HS-5 (cell line): ENCODE results near the gene HKDC1.
"Not testable (repeated sequence)": the region's sequence is repeated elsewhere in the genome, so short reads cannot be mapped to it uniquely, and the experiment has no call there.

ENCODE experiments used
- DNase-seq: peaks from one replicate; pipeline ENCODE4 v3.0.0-alpha.2; 2012; ENCODE audit warnings: low read depth

HKDC1 gene, protein sequence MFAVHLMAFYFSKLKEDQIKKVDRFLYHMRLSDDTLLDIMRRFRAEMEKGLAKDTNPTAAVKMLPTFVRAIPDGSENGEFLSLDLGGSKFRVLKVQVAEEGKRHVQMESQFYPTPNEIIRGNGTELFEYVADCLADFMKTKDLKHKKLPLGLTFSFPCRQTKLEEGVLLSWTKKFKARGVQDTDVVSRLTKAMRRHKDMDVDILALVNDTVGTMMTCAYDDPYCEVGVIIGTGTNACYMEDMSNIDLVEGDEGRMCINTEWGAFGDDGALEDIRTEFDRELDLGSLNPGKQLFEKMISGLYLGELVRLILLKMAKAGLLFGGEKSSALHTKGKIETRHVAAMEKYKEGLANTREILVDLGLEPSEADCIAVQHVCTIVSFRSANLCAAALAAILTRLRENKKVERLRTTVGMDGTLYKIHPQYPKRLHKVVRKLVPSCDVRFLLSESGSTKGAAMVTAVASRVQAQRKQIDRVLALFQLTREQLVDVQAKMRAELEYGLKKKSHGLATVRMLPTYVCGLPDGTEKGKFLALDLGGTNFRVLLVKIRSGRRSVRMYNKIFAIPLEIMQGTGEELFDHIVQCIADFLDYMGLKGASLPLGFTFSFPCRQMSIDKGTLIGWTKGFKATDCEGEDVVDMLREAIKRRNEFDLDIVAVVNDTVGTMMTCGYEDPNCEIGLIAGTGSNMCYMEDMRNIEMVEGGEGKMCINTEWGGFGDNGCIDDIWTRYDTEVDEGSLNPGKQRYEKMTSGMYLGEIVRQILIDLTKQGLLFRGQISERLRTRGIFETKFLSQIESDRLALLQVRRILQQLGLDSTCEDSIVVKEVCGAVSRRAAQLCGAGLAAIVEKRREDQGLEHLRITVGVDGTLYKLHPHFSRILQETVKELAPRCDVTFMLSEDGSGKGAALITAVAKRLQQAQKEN

DNA sequence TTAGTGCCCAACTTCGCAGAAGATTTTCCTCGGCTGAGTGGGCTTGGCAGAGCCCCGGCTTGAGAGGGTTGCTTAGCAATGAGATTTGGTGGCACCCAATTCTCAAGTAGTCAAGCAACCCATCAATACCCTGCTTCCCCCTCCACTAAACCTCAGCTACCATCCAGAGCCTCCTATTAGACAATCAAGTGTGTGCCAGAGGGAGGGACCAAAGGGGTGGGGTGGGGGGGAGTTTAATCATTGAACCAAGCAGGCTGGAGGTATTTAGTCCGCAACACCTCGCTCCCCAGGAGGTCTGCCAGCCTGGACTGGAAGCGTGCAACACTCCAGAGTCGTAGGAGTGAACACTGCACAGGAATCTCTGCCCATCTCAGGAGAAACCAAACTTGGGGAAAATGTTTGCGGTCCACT is at the start of gene HKDC1:
HKDC1 (plus strand) TSS at position 292 of the 411 bp plus-strand sequence; CDS start at position 396, 104 bp downstream.
- DNase-seq: no peak

DNA sequence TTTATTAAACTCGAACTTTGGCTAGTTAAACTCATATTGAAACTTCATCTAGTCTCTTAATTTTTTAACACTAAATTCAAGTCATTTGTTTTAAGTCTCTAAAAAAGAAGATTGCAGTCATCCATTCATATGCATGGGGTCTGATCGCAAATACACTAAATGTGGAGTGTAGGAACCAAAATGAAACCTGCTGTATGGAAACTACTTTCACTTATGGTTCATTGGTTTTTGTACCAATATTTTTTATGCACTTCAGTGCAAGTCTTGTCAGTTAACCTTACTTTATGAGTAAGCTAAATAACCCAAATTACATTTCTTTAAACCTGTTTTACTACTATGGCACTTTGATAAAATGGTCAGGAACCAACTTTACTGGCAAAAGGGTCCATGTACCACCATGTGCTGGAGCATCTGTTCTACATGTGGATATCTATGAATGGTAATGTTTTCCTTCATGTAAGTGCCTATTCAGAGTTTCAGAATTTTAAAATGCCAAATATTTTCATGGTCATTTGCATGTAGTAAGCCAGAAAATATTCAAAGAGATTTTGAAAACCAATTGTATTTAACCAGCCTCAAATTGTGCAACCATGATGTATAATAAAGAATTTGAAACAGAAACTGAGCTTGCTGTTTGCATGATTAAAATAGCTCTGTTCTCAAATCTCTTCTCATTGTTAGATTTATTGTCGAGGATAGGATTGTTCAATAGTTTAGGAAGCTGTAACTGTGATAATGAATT is 47.7 kb upstream of the HKDC1 start:
- DNase-seq: peak; percentile 59

DNA sequence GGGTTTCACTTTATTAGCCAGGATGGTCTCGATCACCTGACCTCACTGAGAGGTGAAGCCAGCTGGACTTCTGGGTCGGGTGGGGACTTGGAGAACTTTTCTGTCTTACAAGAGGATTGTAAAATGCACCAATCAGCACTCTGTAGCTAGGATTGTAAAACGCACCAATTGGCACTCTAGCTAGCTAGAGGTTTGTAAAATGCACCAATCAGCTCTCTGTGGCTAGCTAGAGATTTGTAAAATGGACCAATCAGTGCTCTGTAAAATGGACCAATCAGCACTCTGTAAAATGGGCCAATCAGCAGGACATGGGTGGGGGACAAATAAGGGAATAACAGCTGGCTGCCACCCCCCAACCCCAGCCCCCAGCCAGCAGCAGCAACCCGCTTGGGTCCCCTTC is 44.8 kb upstream of the HKDC1 start:
- not testable (repeated sequence) for DNase-seq

DNA sequence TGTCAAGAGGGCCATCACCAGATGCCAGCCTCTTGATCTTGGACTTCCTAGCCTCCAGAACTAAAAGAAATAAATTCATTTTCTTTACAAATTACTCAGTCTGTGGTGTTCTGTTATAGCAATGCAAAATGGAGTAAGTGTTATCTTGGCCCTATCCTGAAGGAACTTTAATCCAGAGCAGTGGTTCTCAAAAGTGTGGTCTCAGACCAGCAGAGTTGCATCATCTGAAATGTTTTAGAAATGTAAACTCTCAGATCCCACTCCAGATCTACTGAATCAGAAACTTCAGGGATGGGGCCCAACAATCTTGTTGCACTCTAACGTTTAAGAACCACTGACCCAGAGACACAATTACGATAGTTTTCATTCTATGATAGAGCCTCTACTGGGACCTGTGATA is 43.3 kb upstream of the HKDC1 start:
- DNase-seq: no peak

DNA sequence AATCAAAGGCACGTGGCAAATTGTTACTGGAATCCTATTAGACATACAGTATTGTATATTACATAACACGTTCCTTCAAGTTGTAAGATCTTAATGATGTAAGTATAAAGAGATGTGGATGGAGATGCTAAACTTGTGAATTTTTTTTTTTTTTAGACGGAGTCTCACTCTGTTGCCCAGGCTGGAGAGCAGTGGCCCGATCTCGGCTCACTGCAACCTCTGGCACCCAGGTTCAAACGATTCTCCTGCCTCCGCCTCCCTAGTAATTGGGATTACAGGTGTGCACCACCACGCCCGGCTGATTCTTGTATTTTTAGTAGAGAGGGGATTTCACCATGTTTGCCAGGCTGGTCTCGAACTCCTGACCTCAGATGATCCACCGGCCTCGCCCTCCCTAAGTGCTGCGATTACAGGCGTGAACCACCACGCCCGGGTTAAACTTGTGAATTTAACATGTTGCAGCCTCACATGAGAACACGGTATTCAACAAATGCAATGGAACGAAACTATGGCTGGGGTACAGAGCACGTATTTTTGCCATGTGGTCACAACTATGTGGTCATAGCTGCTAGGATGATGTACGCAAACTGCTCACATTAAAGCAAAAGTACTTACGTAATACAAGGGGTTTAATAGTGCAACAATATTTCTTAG is 40.9 kb upstream of the HKDC1 start:
- no peak for DNase-seq

DNA sequence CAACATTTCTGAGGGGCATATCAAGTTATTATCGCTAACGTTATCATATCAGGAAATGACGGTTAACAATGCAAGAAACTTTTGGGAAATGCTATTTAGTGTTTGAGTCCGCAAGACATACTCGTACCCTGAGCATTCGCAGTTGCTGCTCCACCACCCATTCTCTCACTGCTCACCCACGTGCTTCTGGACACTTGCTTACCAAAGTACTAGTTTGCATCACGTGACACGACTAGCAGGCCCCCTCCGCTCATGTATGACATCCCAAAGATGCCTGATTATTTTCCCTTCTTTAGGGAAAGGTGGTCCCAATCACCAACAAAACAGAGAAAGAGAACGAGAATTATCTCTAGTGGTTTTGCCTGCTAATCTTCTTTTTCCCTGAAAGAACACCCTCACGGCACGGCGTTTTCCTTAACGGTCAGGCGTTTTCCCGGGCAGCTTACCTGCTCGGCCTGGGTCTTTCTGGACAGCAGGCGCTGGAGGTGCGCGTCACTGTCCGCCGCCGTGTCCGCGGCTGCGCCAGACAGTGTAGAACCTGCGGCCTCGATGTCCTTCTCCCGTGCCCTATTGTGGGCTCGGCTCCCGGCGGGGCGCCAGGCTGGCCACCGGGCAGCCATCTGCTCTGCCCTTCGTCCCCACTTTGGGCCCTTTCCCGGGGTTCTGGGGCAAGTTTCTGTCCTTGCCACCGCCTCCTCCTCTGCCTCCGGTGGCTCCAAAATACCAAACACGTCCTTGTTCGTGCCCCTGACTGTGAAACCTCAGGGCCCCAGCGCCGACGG is 40.2 kb upstream of the HKDC1 start, which contains the start of gene SUPV3L1:
SUPV3L1 (plus strand) TSS at position 492 of the 782 bp plus-strand sequence; CDS start at position 550, 58 bp downstream.
- peak; percentile 96 for DNase-seq

DNA sequence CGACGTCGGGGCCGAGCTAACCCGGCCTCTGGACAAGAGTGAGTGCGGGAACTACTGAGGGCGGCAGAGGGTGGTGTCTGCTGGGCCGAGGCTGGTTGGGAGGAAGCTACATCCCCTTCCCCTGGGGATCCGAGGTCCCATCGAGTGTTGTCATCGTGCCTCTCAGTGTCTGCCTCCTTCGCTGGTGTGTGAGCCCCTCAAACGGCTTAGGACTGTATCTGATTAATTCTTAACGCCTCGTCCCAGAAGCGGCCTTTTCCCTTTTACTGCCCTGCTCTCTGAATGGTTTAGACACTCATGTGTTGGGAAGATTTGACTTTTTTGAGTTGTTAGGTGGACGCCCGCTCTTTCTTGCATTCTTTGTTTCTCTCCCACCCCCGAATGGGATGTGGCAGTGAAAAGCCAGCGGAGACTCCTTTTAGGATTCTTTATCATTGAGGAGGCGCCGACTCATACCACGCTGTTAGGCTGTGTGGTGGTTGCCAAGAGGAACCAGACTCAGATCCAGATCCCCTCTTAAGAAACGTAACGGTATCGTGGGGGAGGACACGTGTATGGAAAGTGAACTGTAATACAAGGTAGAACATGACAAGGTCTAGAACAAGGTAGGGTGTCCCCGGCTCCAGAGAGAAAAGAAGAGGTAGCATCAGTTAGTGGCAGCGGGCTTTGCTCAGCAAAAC is 39.5 kb upstream of the HKDC1 start:
- no peak for DNase-seq

DNA sequence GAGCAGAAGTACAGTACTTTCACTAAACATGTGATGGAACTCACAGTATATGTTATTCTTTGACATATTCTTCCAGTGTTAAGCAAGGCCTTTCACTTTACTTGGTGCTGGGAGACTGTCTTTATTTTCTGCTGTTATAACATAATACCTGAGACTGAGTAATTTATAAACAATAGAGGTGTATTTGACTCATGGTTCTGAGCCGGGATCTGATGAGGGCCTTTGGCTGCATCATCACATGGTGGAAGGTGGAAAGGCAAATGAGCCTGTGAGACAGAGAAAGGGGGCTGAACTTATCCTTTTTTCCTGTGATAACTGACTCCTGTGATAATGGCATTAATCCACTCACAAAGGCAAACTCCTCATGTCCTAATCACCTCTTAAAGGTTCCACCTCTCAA is 38.7 kb upstream of the HKDC1 start:
- no peak for DNase-seq

DNA sequence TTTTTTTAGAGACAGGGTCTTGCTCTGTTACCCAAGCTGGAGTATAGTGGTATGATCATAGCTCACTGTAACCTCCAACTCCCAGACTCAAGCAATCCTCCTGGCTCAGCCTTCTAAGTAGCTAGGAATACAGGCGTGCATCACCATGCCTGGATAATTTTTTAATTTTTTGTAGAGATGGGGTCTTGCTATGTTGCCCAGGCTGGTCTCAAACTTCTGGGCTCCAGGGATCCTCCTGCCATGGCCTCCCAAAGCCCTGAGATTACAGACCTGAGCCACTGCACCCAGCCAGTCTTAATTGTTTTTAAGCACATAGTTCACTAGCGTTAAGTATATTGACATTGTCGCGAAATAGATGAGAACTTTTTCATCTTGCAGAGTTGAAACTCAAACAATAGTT is 38.1 kb upstream of the HKDC1 start:
- no peak for DNase-seq

DNA sequence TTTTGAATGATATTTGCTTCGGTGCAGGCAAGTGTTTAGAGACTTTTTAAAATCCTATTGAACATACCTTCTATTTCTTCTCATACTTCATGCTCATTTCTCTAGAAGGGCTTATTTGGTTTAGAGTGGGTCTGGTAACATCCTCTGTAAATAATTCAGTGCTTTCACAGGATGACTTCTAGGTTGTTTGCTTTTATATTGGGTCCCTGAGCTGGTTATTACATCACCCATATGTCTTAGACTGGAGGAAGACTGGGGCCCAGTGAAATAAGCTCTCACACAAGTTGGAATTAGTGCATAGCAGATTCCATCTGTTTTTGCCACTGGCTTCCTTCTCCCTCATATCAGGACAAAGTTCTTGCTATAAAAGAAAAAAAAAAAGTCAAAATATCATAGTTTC is 33.6 kb upstream of the HKDC1 start:
- DNase-seq: no peak

DNA sequence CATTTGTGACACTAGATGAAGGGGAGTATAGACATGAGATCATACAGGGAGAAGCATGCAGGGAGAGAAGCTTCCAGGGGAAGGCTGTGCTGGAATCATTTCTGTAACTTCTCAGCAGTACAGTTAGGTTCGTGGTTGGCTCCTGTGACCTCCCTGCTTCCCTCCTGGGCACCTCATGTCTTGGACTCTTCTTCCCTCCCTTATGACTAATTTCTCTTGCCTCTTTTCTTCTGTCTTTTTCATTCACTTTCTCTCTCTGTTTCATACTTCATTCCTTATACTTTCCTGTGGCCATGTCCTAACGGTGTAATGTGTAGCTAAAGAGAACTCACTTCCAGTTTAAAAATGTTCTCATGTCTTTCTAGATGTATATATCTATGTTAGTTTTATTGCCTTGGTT is 19.1 kb upstream of the HKDC1 start:
- DNase-seq: no peak

DNA sequence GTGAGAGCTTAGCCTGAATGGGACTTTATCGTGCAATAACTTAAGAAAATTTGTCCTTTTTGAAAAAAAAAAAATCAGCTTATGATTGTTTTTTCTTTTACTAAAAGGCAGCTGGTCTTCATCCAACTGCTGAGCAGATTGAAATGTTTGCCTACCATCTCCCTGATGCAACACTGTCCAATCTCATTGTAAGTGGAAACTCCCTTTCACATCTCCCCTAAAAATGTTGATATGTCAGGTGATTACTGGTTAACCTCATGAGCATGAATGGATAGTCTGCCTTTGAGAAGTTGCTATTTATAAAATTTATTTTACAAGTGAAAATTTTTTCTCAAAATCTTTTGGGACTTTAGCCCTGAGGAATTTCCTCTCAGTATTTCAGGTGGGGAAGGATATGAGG is 17.8 kb upstream of the HKDC1 start:
- DNase-seq: no peak

DNA sequence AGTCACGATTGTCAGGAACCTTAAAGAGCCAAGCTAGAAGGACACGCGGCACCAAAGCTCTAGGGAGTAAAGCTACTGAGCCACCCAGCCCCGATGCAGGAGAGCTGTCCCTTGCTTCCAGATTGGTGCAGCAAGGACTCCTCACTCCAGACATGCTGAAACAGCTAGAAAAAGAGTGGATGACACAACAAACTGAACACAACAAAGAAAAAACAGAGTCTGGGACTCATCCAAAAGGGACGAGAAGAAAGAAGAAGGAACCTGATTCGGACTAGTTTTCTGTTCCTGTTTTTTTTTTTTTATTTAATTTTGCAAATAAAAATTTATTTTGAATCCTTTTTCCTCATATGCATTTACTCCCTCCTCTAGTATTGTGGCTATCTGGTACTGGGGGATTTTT is 11.4 kb upstream of the HKDC1 start:
- no peak for DNase-seq

DNA sequence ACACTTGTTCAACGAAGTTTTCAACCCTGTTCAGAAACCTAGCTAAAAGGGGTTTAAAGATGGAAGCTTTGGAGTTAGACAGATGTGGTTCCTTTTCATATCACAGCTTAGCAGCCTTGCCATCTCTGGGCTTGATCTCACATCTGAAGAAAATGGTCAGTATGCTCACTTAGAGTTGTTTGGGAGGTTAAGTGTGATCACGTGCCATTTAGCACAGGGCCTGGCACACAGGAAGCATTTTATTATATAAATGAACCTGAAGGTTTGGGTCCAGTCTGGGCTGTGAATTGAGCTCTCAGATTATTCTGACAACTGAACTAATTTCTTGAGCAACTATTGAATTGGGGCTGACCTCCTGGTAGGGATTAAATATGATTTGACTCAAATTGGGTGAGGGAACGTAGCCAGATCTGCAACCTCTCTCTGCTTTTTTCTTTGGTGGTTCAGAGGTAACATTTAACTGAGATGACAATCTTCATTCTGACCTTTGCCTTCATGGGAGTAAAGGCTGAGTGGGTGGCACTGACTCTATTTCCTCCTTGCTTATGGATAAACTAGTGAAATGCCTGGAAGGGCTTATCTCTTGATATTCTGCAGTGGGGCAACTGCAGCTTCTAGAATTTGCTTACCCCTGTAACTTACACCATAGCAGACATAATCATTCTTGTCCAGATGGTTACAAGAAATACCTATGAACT is 10.2 kb upstream of the HKDC1 start:
- DNase-seq: no peak

DNA sequence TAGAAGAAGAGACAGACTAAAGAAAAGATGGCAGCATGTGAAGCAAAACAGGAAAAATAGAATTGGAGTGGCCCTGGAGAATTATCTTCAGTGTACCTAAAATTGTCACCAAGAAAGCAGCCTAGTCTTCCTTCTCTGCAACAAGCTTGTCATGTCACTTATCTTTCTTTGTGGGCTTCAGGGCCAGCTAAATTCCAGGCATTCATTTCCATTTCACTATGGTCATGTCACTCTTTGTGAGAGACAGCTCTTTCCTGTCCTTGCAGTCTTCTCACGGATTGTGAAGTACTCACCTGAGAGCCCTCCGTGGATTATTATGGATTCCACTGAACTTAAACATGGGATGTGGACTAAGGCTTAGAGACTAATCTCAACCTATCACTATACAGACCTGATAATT is 9.0 kb upstream of the HKDC1 start:
- DNase-seq: no peak

DNA sequence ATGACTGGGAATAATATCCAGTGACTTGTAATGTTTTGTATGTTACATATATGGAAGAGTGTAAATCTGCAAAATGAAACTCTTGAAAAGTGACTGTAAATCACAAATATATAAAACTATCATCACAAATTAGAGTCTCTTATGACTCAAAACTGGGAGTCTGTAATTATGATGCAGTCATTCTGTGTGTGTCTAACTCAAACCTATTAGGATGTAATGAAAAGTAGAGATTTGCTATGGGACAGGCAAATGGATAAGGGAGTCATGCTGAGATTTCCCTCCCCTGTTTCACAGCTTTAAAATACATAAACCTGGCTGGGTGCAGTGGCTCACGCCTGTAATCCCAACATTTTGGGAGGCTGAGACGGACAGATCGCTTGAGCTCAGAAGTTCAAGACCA is 8.6 kb upstream of the HKDC1 start:
- no peak for DNase-seq

DNA sequence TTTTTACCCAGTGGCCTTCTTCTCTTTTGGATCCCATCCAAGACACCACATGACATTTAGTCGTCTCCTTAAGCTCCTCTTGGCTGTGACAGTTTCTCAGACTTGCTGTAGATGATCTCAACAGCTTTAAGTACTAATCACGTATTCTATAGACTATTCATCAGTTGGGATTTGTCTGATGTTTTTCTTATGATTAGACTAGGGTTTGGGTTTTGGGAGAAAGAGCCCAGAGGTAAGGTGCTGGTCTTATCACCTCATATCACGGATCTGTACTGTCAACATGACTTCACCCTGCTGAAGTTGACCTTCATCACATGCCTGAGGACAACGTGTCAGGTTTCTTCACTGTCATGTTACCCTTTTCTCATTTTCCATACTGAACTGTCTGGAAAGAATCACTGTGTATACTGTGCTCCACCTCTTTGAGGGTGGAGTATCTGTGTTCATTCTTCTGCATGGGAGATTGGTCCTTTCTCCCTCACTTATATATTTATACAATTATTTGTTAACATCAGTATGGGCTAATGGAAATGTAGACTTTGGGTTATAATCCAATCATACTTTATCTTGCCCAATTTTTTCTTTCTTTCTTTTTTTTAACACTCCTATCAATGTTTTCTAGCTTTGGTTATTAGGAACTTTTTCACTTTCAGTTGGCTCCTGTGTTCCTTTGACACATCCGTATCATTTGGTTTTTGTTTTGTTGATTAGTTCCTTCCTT is 6.4 kb upstream of the HKDC1 start:
- DNase-seq: no peak

DNA sequence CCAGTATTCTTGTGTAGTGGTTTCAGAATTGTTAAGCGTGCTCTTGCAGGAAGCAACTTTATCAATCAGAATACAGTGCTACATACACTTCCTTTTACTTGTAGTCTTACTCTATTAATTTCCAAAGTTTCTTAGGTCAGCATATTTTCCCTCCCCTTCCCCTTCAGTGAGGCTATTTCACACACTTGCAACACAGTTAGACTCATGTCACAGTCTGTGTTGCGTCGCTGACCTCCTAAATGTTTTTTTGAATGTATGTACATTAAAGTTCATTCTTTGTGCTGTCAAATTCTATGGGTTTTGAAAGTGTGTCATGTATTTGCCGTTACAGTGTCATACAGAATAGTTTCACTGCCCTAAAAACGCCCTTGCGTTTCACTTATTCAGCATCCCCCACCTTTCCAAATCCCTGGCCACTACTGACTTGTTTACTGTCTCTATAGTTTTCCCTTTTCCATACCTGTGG is 5.4 kb upstream of the HKDC1 start:
- no peak for DNase-seq
